ENCODE results near the gene COMMD1.

Gene COMMD1

GRCh38 chr2:62042400-62042799, 136.9 kb downstream of the COMMD1 start:
- no peak overlapping the region for H3K27ac ChIP-seq
- POLR2A ChIA-PET (ENCODE audit: low non-redundant PET): no interaction called here
- TF ChIP-seq CTCF (conservative IDR thresholded peaks at IDR 0.05; ENCODE audit: low read depth): no peak
- DNase-seq (ENCODE audit: low spot score): no peak
- CTCF ChIA-PET: interaction anchor here (0.6 to 0.9 kb wide), 3 partner anchors 9 to 181 kb away, joined by 3 to 4 read pairs (median 3); no protein-coding TSS in a partner anchor

GRCh38 chr2:62042944-62043343, 137.5 kb downstream of the COMMD1 start:
- ChIA-PET POLR2A (ENCODE audit: low non-redundant PET) (no interaction called here), CTCF (interaction anchor here (0.6 to 0.9 kb wide), 3 partner anchors 10 to 181 kb away, joined by 3 to 4 read pairs (median 3); no protein-coding TSS in a partner anchor)
- TF ChIP-seq CTCF (conservative IDR thresholded peaks at IDR 0.05; ENCODE audit: low read depth): no peak
- peak; percentile 74 for DNase-seq (ENCODE audit: low spot score)
- H3K27ac ChIP-seq: no peak overlapping the region

- TF ChIP-seq CTCF (conservative IDR thresholded peaks at IDR 0.05; ENCODE audit: low read depth): no peak
- no peak for DNase-seq (ENCODE audit: low spot score)
- CTCF ChIA-PET: interaction anchor here (0.6 to 0.7 kb wide), 2 partner anchors 85 to 326 kb away, joined by 3 to 5 read pairs; no protein-coding TSS in a partner anchor
- POLR2A ChIA-PET (ENCODE audit: low non-redundant PET): no interaction called here
- no peak overlapping the region for H3K27ac ChIP-seq
Measured at GRCh38 chr2:62045017-62045543, 139.6 kb downstream of the COMMD1 start.

- H3K27ac ChIP-seq: no peak overlapping the region
- POLR2A ChIA-PET (ENCODE audit: low non-redundant PET): no interaction called here
- TF ChIP-seq CTCF (conservative IDR thresholded peaks at IDR 0.05; ENCODE audit: low read depth): no peak
- DNase-seq (ENCODE audit: low spot score): no peak
- CTCF ChIA-PET: no interaction called here
Measured at GRCh38 chr2:62046141-62046540, 140.7 kb downstream of the COMMD1 start.

GRCh38 chr2:62050456-62051045, 145.1 kb downstream of the COMMD1 start:
- no peak for DNase-seq (ENCODE audit: low spot score)
- no peak for TF ChIP-seq CTCF (conservative IDR thresholded peaks at IDR 0.05; ENCODE audit: low read depth)
- CTCF ChIA-PET: interaction anchor here (0.6 to 1.1 kb wide), 2 partner anchors 11 to 18 kb away, joined by 3 read pairs; no protein-coding TSS in a partner anchor
- no peak overlapping the region for H3K27ac ChIP-seq
- POLR2A ChIA-PET (ENCODE audit: low non-redundant PET): no interaction called here

- POLR2A ChIA-PET (ENCODE audit: low non-redundant PET): no interaction called here
- no peak for DNase-seq (ENCODE audit: low spot score)
- no peak for TF ChIP-seq CTCF (conservative IDR thresholded peaks at IDR 0.05; ENCODE audit: low read depth)
- CTCF ChIA-PET: no interaction called here
- no peak overlapping the region for H3K27ac ChIP-seq
Measured at GRCh38 chr2:62054029-62054791, 148.7 kb downstream of the COMMD1 start.
